HCT116 (cell line): ENCODE data around the gene KCNC3. TPM values are rescaled to one million over a fixed set of nuclear protein-coding genes. Genes with fewer than 3 reads are reported as not detected.

ENCODE experiments used
- ATAC-seq: fragments of 200-7000 bp; cut with Tn5 transposase; 2 replicates; pipeline ENCODE4 v1.9.1; 2020; ENCODE audit warnings: mild to moderate bottlenecking, moderate library complexity
- BruUV-seq: library from RNA; stranded (reverse); fragments of 400-500 nt; replicated peaks from 2 replicates; lab custom pipeline; 2021; lab: Mats Ljungman, UMichigan
- CTCF ChIA-PET: fragments of 300-600 bp; sonication (Branson Sonifier 250); formaldehyde crosslinking; loops from one replicate; lab custom pipeline; 2021; ENCODE audit warnings: antibody characterized with exemption; lab: Charles Lee
- POLR2A ChIA-PET: fragments of 300-600, 350-600 bp; sonication (Branson Sonifier 250); formaldehyde crosslinking; loops from one replicate; lab custom pipeline; 2021; ENCODE audit warnings: antibody characterized with exemption; lab: Charles Lee
- RAD21 ChIA-PET, 2 experiments: fragments of 300-600 bp; sonication (Branson Sonifier 250); formaldehyde crosslinking; loops; one replicate each; lab custom pipeline; 2023; ENCODE audit warnings: low total read pairs in 2 of 2; ENCODE audit not compliant: uncharacterized antibody in 2 of 2, unreplicated experiment in 2 of 2, low non-redundant PET in 1 of 2; lab: Charles Lee
- DNase-seq: peaks from one replicate; pipeline ENCODE4 v3.0.0-alpha.2; 2010; ENCODE audit warnings: low read depth, low spot score
- H2AFZ ChIP-seq: fragments of 200-600 bp; shearing (Covaris generic), sonication (generic); 2 replicates; pipeline ENCODE4 v1.6.1; 2017; ENCODE audit warnings: low read depth, mixed run types, mixed read lengths, antibody characterized with exemption, low read length; ENCODE audit not compliant: poor library complexity, severe bottlenecking
- H3K27ac ChIP-seq: 2 replicates; pipeline ENCODE4 v1.5.1; 2012; ENCODE audit warnings: low read depth, low read length
- H3K27me3 ChIP-seq: fragments of 200-600 bp; sonication (generic); 2 replicates; pipeline ENCODE4 v1.6.1; 2016; ENCODE audit warnings: mixed run types, low read length, mixed read lengths; ENCODE audit not compliant: insufficient read depth
- H3K36me3 ChIP-seq, 2 experiments: fragments of 200-500 bp in 1 of 2; fragments of 200-600 bp in 1 of 2; sonication (Bioruptor generic) in 1 of 2; sonication (generic) in 1 of 2; 2 replicates each; pipeline versions ENCODE4 v1.5.1 to v1.6.1; 2014 to 2016; ENCODE audit warnings: low read length in 2 of 2, inconsistent platforms in 1 of 2, mixed read lengths in 1 of 2, mixed run types in 1 of 2; ENCODE audit not compliant: insufficient read depth in 2 of 2, control insufficient read depth in 1 of 2
- H3K4me1 ChIP-seq, 2 experiments: fragments of 200-600 bp in 1 of 2; sonication (generic) in 1 of 2; 2 replicates each; pipeline versions ENCODE4 v1.5.1 to v1.6.1; 2012 to 2017; ENCODE audit warnings: low read length in 2 of 2, inconsistent platforms in 1 of 2, mild to moderate bottlenecking in 1 of 2, mixed read lengths in 1 of 2, mixed run types in 1 of 2, moderate library complexity in 1 of 2; ENCODE audit not compliant: insufficient read depth in 2 of 2, control insufficient read depth in 1 of 2
- H3K4me2 ChIP-seq: fragments of 200-600 bp; sonication (generic); 2 replicates; pipeline ENCODE4 v1.6.1; 2017; ENCODE audit warnings: mixed run types, low read length, mixed read lengths
- H3K4me3 ChIP-seq, 2 experiments: fragments of 200-600 bp in 1 of 2; sonication (generic) in 1 of 2; replicated peaks in 1 of 2; 2 replicates each; pipeline ENCODE4 v1.5.1; 2011 to 2016; ENCODE audit warnings: low read length in 2 of 2, control low read depth in 1 of 2, low read depth in 1 of 2, mild to moderate bottlenecking in 1 of 2, mixed read lengths in 1 of 2, mixed run types in 1 of 2
- H3K79me2 ChIP-seq: fragments of 200-600 bp; sonication (generic); 2 replicates; pipeline ENCODE4 v1.6.1; 2017; ENCODE audit warnings: mild to moderate bottlenecking, mixed run types, low read length, moderate library complexity, mixed read lengths; ENCODE audit not compliant: insufficient read depth
- H3K9ac ChIP-seq: fragments of 200-600 bp; sonication (generic); 2 replicates; pipeline ENCODE4 v1.6.1; 2016; ENCODE audit warnings: low read length, mixed read lengths
- H3K9me2 ChIP-seq: fragments of 200-600 bp; sonication (generic), shearing (Covaris generic); 2 replicates; pipeline ENCODE4 v1.6.1; 2017; ENCODE audit warnings: mixed run types, mild to moderate bottlenecking, moderate library complexity; ENCODE audit not compliant: insufficient read depth
- H3K9me3 ChIP-seq, 2 experiments: fragments of 200-500 bp in 1 of 2; fragments of 200-600 bp in 1 of 2; sonication (Bioruptor generic) in 1 of 2; sonication (generic) in 1 of 2; 2 replicates each; pipeline ENCODE4 v1.6.1; 2014 to 2017; ENCODE audit warnings: low read length in 2 of 2, mixed read lengths in 2 of 2, inconsistent platforms in 1 of 2, low read depth in 1 of 2, mild to moderate bottlenecking in 1 of 2, mixed run types in 1 of 2, moderate library complexity in 1 of 2; ENCODE audit not compliant: control insufficient read depth in 1 of 2, insufficient read depth in 1 of 2
- H4K20me1 ChIP-seq: fragments of 200-600 bp; sonication (generic), shearing (Covaris generic); 2 replicates; pipeline ENCODE4 v1.6.1; 2017; ENCODE audit warnings: mixed run types, mild to moderate bottlenecking, moderate library complexity; ENCODE audit not compliant: insufficient read depth
- CBX3 ChIP-seq: IDR thresholded peaks from 2 replicates; pipeline ENCODE4 v1.6.1; 2012; ENCODE audit warnings: low read depth
- EZH2 ChIP-seq: fragments of 200-600 bp; sonication (generic); IDR thresholded peaks from 2 replicates; pipeline ENCODE4 v1.6.1; 2017; ENCODE audit warnings: antibody characterized with exemption, mixed run types
- JUND ChIP-seq: IDR thresholded peaks from 2 replicates; pipeline ENCODE4 v1.6.1; 2012
- POLR2A ChIP-seq: IDR thresholded peaks from 2 replicates; pipeline ENCODE4 v1.7.0; 2011; ENCODE audit warnings: borderline replicate concordance; ENCODE audit not compliant: insufficient read depth, insufficient read length; ENCODE audit errors: extremely low read depth
- POLR2AphosphoS5 ChIP-seq: IDR thresholded peaks from 2 replicates; pipeline ENCODE4 v1.6.1; 2011; ENCODE audit warnings: mild to moderate bottlenecking, low read depth, low read length, moderate library complexity
- RAD21 ChIP-seq: IDR thresholded peaks from 2 replicates; pipeline ENCODE4 v1.6.1; 2012; ENCODE audit warnings: low read depth, mild to moderate bottlenecking
- SP1 ChIP-seq: IDR thresholded peaks from 2 replicates; pipeline ENCODE4 v1.6.1; 2012; ENCODE audit warnings: low read depth
- YY1 ChIP-seq: IDR thresholded peaks from 2 replicates; pipeline ENCODE4 v1.6.1; 2011; ENCODE audit warnings: low read length, low read depth, moderate library complexity, mild to moderate bottlenecking; ENCODE audit not compliant: insufficient replicate concordance; ENCODE audit errors: extremely low read depth
- ZNF274 ChIP-seq: fragments of 200-500 bp; sonication (Bioruptor generic); IDR thresholded peaks from 2 replicates; pipeline ENCODE4 v1.6.1; 2014; ENCODE audit warnings: mild to moderate bottlenecking, low read depth, low read length, inconsistent platforms
- intact Hi-C: fragments of 100-400 bp; cut with micrococcal nuclease; formaldehyde crosslinking; loops from 2 replicates; pipeline ENCODE4 v1.10.0; 2022
- total RNA-seq: library from RNA; stranded (reverse); gene quantifications from one replicate; pipeline ENCODE4 v1.2.1, GENCODE V29; 2021; ENCODE audit not compliant: unreplicated experiment
- TF ChIP-seq, protein P1 (sequence below), 3 experiments: fragments of 200-600 bp in 1 of 3; sonication (generic) in 1 of 3; IDR thresholded peaks in 2 of 3; conservative IDR thresholded peaks in 1 of 3; 2 replicates each; pipeline ENCODE4 v1.5.1; 2012 to 2017; ENCODE audit warnings: low read depth in 2 of 3, low read length in 2 of 3, antibody characterized with exemption in 1 of 3, borderline replicate concordance in 1 of 3, control low read depth in 1 of 3, mild to moderate bottlenecking in 1 of 3, mixed read lengths in 1 of 3, mixed run types in 1 of 3, moderate library complexity in 1 of 3; ENCODE audit not compliant: insufficient read depth in 1 of 3
- TF ChIP-seq, protein P2 (sequence below): IDR thresholded peaks from 2 replicates; pipeline ENCODE4 v1.6.1; 2011; ENCODE audit warnings: mild to moderate bottlenecking, low read length, moderate library complexity; ENCODE audit not compliant: insufficient replicate concordance; ENCODE audit errors: extremely low read depth
- TF ChIP-seq, protein P3 (sequence below): IDR thresholded peaks from 2 replicates; pipeline ENCODE4 v1.6.1; 2012

KCNC3 gene
- total RNA-seq, 1 experiment from 2014 or later, result 6.9 TPM

DNA sequence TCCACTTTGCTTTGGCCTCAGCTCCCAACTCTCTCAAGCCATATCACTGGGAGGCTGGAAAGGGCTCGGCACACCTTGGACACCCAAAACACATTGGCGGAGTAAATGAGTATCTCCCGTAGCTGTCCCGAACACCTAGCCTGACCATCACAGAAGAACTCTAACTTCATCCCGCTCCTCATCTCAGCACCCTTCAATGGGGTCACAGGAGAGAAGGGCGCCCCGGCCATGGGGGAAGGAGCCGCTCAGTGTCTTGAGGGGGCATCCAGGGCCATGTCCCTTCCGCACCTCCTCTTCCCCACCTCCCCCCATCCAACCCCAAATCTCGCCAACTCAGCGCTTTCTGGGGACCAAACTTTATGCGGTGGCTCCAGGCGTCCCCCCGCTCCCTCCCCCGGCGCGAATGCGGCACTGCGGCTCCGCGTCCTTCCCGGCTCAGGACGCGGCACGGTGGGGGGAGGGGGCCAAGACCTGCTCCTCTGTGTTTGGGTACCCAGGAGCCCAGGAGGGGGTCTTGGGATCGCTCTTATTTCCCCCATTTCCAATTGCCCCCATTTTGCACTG, 3.0 kb downstream of the KCNC3 start:
- POLR2A ChIA-PET, result interaction anchor here (0.7 kb wide), 1 partner anchor 19 kb away, joined by 3 read pairs; no protein-coding TSS in a partner anchor
- RAD21 ChIA-PET, result no interaction called here
- H3K4me3 ChIP-seq, result no peak overlapping the region

More for the DNA sequence above, 3.0 kb downstream of the KCNC3 start:
- peaks cover 3% of the 10 kb centered on the region; the same call in 1 of the 2 replicates for H3K79me2 ChIP-seq
- H2AFZ ChIP-seq, result no peak overlapping the region
- H3K9me3 ChIP-seq, result no peaks in the 10 kb centered on the region
- H3K27ac ChIP-seq, result no peak overlapping the region
- BruUV-seq, result no TSS peak
- no peak for TF ChIP-seq POLR2A
- TF ChIP-seq, protein P1, sequence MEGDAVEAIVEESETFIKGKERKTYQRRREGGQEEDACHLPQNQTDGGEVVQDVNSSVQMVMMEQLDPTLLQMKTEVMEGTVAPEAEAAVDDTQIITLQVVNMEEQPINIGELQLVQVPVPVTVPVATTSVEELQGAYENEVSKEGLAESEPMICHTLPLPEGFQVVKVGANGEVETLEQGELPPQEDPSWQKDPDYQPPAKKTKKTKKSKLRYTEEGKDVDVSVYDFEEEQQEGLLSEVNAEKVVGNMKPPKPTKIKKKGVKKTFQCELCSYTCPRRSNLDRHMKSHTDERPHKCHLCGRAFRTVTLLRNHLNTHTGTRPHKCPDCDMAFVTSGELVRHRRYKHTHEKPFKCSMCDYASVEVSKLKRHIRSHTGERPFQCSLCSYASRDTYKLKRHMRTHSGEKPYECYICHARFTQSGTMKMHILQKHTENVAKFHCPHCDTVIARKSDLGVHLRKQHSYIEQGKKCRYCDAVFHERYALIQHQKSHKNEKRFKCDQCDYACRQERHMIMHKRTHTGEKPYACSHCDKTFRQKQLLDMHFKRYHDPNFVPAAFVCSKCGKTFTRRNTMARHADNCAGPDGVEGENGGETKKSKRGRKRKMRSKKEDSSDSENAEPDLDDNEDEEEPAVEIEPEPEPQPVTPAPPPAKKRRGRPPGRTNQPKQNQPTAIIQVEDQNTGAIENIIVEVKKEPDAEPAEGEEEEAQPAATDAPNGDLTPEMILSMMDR (IDR thresholded peaks at IDR 0.05 in 2 of 3, conservative IDR thresholded peaks at IDR 0.05 in 1 of 3; ENCODE audit: borderline replicate concordance in 1 of 3, insufficient read depth in 1 of 3, low read depth in 2 of 3, low read length in 2 of 3), result no peak
- TF ChIP-seq JUND, result no peak
- no peak for TF ChIP-seq POLR2AphosphoS5
- no peak for TF ChIP-seq CBX3
- TF ChIP-seq, protein P2, sequence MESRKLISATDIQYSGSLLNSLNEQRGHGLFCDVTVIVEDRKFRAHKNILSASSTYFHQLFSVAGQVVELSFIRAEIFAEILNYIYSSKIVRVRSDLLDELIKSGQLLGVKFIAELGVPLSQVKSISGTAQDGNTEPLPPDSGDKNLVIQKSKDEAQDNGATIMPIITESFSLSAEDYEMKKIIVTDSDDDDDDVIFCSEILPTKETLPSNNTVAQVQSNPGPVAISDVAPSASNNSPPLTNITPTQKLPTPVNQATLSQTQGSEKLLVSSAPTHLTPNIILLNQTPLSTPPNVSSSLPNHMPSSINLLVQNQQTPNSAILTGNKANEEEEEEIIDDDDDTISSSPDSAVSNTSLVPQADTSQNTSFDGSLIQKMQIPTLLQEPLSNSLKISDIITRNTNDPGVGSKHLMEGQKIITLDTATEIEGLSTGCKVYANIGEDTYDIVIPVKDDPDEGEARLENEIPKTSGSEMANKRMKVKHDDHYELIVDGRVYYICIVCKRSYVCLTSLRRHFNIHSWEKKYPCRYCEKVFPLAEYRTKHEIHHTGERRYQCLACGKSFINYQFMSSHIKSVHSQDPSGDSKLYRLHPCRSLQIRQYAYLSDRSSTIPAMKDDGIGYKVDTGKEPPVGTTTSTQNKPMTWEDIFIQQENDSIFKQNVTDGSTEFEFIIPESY, result no peak
- no peak for TF ChIP-seq YY1
- TF ChIP-seq SP1, result no peak
- TF ChIP-seq ZNF274, result no peak
- no peak for TF ChIP-seq EZH2
- TF ChIP-seq, protein P3, sequence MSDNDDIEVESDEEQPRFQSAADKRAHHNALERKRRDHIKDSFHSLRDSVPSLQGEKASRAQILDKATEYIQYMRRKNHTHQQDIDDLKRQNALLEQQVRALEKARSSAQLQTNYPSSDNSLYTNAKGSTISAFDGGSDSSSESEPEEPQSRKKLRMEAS, result no peak
- TF ChIP-seq RAD21, result no peak
- peaks cover 18 to 48% of the 10 kb centered on the region in 2 experiments for H3K4me1 ChIP-seq
- peak overlapping the region; percentile 69 for H3K4me2 ChIP-seq
- H3K36me3 ChIP-seq, result peaks cover 2 to 6% of the 10 kb centered on the region in 2 experiments; a peak in 2 of 4 replicates
- intact Hi-C loops, result no loop called here
- DNase-seq (no peak), ATAC-seq (no peak)
- CTCF ChIA-PET, result interaction anchor here (0.9 to 1.2 kb wide), 3 partner anchors 25 to 178 kb away, joined by 3 read pairs; no protein-coding TSS in a partner anchor
- no peaks in the 10 kb centered on the region for H4K20me1 ChIP-seq
- no peaks in the 10 kb centered on the region for H3K9me2 ChIP-seq
- no peak overlapping the region for H3K9ac ChIP-seq
- no peaks in the 10 kb centered on the region for H3K27me3 ChIP-seq
